Upper lobe of right lung (tissue), 1 donor: ENCODE measurements around the gene LRRC8B. TPM values are rescaled to one million over a fixed set of nuclear protein-coding genes. Genes with fewer than 3 reads are reported as not detected.
"Not testable (repeated sequence)": the region's sequence is repeated elsewhere in the genome, so short reads cannot be mapped to it uniquely, and the experiment has no call there.

Source experiments
- ATAC-seq: fragments of 200-7000 bp; cut with Tn5 transposase; one replicate; pipeline ENCODE4 v1.9.1; 2020; ENCODE audit warnings: mild to moderate bottlenecking, moderate library complexity
- DNase-seq: peaks from one replicate; pipeline ENCODE4 v3.0.0-alpha.2; 2020
- H3K27ac ChIP-seq: fragments of 200-600 bp; one replicate; pipeline ENCODE4 v1.8.0; 2022
- H3K27me3 ChIP-seq: fragments of 200-600 bp; one replicate; pipeline ENCODE4 v1.8.0; 2022; ENCODE audit warnings: mild to moderate bottlenecking
- H3K36me3 ChIP-seq: fragments of 200-600 bp; one replicate; pipeline ENCODE4 v1.8.0; 2022
- H3K4me1 ChIP-seq: fragments of 200-600 bp; one replicate; pipeline ENCODE4 v1.8.0; 2022
- H3K4me3 ChIP-seq: fragments of 200-600 bp; one replicate; pipeline ENCODE4 v1.8.0; 2022; ENCODE audit warnings: mild to moderate bottlenecking
- H3K9me3 ChIP-seq: fragments of 200-600 bp; one replicate; pipeline ENCODE4 v1.8.0; 2022
- intact Hi-C: fragments of 100-400 bp; cut with DNase I; formaldehyde crosslinking; loops from one replicate; pipeline ENCODE4 v1.11.0; 2022
- total RNA-seq: library from RNA; stranded (reverse); fragmentation: NEBNext Ultra II Directional; extraction: Animal tissue kit (Norgen Biotek cat#: 25700); gene quantifications from one replicate; pipeline ENCODE4 v1.2.1, GENCODE V29; 2021
- TF ChIP-seq, protein P1 (sequence below): fragments of 200-600 bp; IDR thresholded peaks from one replicate; pipeline ENCODE4 v1.8.0; 2022; ENCODE audit warnings: antibody characterized with exemption
- donor health status: DM: no; HTN: yes; CAD: no; lungs with severe emphysema.

Gene LRRC8B
- total RNA-seq, 1 donor from 2014 or later, result 22.3 TPM

DNA sequence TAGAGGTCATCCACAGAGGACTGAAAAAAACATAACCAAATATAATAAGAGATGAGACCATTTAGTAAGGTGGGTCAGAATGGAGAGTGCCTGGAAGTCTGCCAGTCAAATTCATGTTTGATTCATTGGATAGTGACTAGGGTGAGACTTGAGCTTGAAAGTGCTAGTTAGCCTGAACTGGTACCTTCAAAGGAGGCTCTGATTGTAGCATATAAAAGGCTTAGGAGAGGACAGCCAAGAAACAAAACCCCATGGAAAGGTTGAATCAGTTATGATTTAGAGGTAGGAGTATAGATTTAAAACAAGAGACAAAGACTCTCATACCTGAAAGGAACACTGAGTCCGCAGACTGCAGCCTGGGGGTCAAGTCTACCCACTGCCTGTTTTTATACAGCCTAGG, 63.9 kb downstream of the LRRC8B start:
- peaks cover 29% of the 10 kb centered on the region for H3K36me3 ChIP-seq
- no peak for DNase-seq
- H3K27ac ChIP-seq, result no peak overlapping the region
- no peaks in the 10 kb centered on the region for H3K27me3 ChIP-seq
- H3K9me3 ChIP-seq, result no peaks in the 10 kb centered on the region
- ATAC-seq, result no peak
- no peak overlapping the region for H3K4me3 ChIP-seq
- intact Hi-C loops, result no loop called here
- H3K4me1 ChIP-seq, result peaks cover 5% of the 10 kb centered on the region
- TF ChIP-seq, protein P1, sequence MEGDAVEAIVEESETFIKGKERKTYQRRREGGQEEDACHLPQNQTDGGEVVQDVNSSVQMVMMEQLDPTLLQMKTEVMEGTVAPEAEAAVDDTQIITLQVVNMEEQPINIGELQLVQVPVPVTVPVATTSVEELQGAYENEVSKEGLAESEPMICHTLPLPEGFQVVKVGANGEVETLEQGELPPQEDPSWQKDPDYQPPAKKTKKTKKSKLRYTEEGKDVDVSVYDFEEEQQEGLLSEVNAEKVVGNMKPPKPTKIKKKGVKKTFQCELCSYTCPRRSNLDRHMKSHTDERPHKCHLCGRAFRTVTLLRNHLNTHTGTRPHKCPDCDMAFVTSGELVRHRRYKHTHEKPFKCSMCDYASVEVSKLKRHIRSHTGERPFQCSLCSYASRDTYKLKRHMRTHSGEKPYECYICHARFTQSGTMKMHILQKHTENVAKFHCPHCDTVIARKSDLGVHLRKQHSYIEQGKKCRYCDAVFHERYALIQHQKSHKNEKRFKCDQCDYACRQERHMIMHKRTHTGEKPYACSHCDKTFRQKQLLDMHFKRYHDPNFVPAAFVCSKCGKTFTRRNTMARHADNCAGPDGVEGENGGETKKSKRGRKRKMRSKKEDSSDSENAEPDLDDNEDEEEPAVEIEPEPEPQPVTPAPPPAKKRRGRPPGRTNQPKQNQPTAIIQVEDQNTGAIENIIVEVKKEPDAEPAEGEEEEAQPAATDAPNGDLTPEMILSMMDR, result no peak

DNA sequence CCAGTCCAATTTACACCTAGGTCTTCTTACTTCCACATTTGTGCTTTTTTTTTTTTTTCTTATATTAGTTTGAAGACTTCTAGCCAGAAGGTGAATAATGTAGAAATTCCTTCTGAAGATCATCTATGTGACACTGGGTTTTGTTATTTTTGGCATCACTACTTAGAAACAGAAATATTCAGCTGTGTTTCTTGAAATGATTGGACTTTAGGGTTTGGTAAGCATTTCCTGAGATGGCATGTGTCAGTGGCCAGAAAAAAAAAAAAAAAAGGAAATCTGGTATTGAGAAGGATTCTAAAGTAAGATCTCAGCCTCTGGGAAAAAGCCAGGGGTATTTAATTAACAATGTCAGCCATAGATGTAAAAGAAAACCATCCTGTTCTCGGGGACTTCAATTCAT, 64.9 kb downstream of the LRRC8B start:
- Histone ChIP-seq H3K27ac (no peak overlapping the region), H3K9me3 (no peaks in the 10 kb centered on the region), H3K4me3 (no peak overlapping the region), H3K36me3 (peaks cover 19% of the 10 kb centered on the region), H3K4me1 (peaks cover 5% of the 10 kb centered on the region), H3K27me3 (no peaks in the 10 kb centered on the region)
- TF ChIP-seq, protein P1, result no peak
- ATAC-seq, result no peak
- intact Hi-C loops, result no loop called here
- DNase-seq, result no peak

DNA sequence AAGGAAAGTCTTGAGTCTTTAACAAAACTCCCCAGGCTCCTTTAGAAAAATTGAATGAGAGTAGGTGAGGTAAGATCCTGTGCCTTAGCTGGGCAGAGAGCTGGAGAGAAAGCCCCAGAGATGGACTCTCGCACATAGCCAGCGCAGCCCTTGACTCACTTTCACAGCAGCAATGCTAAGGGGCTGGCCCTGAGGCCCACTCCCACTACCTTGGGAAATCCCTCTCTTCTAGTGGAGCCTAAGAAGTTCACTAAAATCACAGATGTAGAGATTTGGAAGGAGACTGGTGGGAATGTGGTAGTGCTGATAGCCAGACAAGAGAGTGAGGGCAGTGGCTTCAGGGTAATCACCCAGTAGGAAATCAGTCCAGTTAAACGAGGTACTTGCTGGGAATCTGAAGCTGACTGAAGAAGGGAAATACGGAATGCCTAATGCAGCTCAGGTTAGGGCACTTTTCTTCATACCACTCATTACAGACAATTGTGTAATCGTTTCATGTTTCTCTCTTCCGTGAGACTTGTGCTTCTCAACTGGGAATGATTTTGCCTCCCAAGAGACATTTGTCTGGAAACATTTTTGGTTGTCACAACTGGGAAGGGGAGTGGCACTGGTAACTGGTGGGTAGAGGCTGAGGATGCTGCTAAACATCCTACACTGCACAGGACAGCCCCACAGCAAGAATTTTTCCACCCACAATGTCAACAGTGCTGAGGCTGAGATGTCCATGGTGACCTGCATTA, 65.9 kb downstream of the LRRC8B start:
- ATAC-seq (peak; percentile 46), DNase-seq (no peak)
- Histone ChIP-seq H3K36me3 (peaks cover 12% of the 10 kb centered on the region), H3K4me3 (no peak overlapping the region), H3K4me1 (peaks cover 5% of the 10 kb centered on the region), H3K27ac (no peak overlapping the region), H3K27me3 (no peaks in the 10 kb centered on the region), H3K9me3 (no peaks in the 10 kb centered on the region)
- TF ChIP-seq, protein P1, result no peak
- intact Hi-C loops, result no loop called here

DNA sequence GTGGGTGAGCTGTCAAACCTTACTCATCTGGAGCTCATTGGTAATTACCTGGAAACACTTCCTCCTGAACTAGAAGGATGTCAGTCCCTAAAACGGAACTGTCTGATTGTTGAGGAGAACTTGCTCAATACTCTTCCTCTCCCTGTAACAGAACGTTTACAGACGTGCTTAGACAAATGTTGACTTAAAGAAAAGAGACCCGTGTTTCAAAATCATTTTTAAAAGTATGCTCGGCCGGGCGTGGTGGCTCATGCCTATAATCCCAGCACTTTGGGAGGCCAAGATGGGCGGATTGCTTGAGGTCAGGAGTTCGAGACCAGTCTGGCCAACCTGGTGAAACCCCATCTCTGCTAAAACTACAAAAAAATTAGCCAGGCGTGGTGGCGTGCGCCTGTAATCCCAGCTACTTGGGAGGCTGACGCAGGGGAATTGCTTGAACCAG, 68.3 kb downstream of the LRRC8B start:
- H3K27ac ChIP-seq, H3K9me3 ChIP-seq, H3K4me3 ChIP-seq, H3K36me3 ChIP-seq, H3K4me1 ChIP-seq, H3K27me3 ChIP-seq, intact Hi-C loops: not testable (repeated sequence)
- DNase-seq, result peak; percentile 70
- peak; percentile 87 for ATAC-seq

DNA sequence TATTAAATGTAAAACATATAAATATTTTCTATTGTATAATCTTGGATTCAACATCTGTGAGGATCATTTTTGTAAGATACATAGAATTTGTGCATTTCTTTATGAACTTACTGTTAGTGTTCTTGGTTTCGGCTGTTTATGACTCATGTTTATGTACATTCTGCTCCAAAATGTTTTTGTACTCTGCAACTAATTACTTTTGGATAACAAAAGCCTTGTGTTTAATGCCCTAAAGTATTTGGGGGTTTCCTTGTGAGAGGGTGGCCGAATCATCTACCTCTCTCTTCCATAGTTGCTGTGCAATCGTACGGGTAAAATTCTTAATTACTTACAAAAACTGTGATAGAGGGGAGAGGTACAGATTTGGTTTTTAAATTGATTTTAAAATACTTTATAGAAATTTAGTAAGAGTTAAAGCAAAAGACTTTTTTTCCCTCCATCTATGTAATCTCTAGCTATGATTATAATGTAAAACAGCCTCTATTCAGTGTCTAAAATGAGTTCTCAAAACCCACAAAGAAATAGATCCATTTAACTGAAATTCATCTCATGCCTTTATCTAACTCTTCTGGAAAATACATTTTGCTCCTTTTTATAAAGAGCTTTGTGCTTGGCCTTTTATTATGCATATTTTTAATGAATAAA, 69.6 kb downstream of the LRRC8B start:
- DNase-seq (no peak), ATAC-seq (no peak)

DNA sequence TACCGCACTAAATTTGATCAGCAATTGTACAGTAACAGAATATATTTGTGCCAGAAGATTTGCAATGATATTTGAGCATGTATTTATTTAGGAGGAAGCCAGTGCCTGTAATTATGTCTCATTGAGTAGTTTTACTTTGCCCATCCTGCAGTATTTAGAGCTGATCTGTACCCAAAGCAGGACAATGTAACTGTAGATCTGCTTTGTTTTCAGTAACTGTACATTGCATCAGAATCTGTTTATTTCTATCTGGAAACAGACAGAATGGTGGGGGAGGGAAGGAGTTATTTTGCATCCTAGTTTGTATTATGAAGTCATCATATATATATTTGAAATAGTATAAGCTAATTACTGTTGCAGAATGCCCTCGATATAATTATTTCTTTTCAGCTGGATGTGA, 72.1 kb downstream of the LRRC8B start:
- Histone ChIP-seq H3K36me3 (no peaks in the 10 kb centered on the region), H3K4me1 (no peaks in the 10 kb centered on the region), H3K27me3 (no peaks in the 10 kb centered on the region), H3K4me3 (no peak overlapping the region), H3K9me3 (no peaks in the 10 kb centered on the region), H3K27ac (no peak overlapping the region)
- intact Hi-C loops, result no loop called here
- DNase-seq (no peak), ATAC-seq (no peak)
- TF ChIP-seq, protein P1, result no peak

More for the DNA sequence above, 69.6 kb downstream of the LRRC8B start:
- intact Hi-C loops, result no loop called here
- Histone ChIP-seq H3K9me3 (no peaks in the 10 kb centered on the region), H3K4me3 (no peak overlapping the region), H3K27me3 (no peaks in the 10 kb centered on the region), H3K4me1 (peaks cover 5% of the 10 kb centered on the region), H3K36me3 (no peaks in the 10 kb centered on the region), H3K27ac (no peak overlapping the region)
- TF ChIP-seq, protein P1, result no peak
